Dermis microvascular lymphatic vessel endothelial cell (primary cell): Measurements from ENCODE around the gene NOX4. TPM values are rescaled to one million over a fixed set of nuclear protein-coding genes. Genes with fewer than 3 reads are reported as not detected.

Experiments used
- DNase-seq, 2 donors: peaks; one replicate each; pipeline versions ENCODE4 v3.0.0 to v3.0.0-alpha.2; 2010; ENCODE audit warnings: low read depth in 2 of 2
- total RNA-seq: library from RNA; depleted of rRNA; stranded (reverse); fragments of >200 nt; gene quantifications from 2 replicates; pipeline ENCODE4 v1.2.1, GENCODE V29; 2014

NOX4 gene
- 55.1 and 81.8 TPM in 2 replicates for total RNA-seq

DNA sequence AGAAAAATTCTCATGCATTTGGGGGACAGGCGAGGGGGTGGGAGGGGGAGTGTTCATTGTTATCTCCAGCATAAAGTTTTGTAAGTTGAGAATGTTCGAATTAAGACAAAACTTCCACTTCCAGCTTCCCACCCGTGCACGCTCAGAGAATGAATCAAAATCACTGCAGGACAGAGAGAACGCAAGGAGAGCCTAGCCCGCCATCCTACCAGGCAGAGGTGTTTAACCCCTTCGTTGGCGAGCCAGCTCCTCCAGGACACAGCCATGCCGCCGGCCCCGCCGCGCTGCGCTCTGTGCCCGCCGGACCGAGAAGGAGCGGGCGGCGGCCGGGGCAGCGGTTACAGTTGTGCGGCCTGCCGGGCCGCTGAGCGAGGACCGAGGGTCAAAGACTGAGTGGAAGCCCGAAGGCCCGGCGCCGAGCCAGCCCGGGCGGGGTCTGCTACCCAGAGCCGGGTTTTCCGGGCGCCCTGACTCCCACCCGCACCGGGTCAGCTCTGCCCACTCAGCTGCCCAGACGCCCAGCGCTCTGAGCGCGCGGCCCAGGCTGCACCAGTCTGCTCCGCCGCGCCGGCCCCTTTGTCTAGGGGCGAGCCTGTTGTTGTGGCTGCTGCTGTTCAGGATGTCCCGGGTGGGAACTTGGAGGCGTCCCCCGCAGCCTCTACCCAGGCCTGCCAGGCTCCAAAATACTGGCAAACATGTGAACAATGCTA lies at the start of gene NOX4:
Gene NOX4 (minus strand): TSS at position 395 of the 710 bp plus-strand sequence. CDS start 129 bp downstream, at position 266.
- peak; percentile 56 to 91 for DNase-seq

DNA sequence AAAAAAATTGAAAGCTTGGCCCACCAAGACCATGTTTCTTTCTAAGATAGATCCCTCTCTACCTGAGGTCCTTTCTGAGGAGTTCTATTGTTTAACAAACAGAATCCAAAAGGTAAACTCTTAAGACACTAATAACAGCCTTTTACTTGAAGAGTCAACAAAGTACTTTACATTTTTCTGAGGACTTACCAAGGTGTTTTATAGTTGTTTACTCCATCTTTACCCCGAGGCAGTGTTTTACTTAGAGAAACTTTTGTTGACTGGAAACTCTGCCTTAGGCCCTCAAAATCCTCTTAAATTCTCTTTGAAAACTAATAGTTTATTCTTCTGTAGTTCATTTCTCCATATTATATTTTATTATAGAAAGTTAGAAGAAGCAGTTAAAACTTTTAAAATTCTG lies 49.7 kb upstream of the NOX4 start:
- no peak for DNase-seq

DNA sequence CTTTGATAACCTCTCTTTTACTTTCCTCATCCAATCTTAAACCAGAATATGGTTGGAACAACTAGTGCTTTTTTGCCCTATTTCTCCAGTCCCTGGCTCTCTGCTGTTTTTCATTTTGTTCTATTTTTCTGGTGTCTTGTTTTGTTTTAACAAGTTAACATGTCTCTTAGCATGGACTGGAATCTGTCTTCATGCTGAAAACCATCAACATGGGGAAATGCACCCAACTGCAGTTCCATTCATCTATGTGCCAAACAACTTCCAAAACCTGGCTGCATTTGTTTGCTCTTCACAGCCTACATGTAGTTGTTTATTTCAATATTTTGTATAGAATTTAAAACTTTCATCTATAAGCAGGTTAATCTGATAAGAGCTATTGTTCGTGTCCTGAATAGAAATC lies 46.8 kb upstream of the NOX4 start:
- no peak for DNase-seq

DNA sequence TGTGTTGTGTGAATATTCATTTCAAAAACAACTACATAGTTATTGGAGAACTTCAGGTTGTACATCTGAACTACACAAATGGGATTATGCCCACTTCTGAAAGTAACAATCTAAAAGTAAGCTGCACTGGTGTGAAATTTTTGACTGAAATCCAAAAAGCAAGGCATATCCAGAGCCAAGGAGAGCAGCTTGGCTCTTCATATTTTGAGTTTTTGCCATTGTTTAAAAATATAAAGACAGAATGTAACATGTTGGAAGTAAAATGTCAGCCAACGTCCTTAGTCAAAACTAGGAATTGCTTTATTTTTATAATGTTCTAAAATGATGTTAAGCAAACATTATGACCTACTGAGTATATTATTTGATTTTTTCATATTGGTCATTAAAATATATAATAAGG lies 45.8 kb upstream of the NOX4 start:
- no peak for DNase-seq

DNA sequence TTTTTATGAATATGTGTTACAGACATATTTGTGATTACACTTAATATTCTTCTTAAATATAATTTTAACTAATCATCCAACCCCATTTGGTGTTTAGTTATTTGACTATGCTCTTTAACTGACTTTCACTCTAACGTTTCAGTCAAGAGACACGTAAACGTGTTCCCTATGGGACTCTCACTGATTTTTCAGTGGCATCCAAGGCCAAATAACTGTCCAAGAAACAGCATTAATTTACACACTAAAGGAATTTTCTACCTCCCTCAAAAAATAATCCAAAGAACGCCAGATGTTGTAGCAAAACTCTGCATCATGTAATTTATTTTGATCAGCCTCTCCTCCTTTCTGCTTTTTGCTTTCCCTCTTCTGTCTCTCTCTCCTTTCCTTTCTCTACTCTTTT lies 44.0 kb upstream of the NOX4 start:
- no peak for DNase-seq

DNA sequence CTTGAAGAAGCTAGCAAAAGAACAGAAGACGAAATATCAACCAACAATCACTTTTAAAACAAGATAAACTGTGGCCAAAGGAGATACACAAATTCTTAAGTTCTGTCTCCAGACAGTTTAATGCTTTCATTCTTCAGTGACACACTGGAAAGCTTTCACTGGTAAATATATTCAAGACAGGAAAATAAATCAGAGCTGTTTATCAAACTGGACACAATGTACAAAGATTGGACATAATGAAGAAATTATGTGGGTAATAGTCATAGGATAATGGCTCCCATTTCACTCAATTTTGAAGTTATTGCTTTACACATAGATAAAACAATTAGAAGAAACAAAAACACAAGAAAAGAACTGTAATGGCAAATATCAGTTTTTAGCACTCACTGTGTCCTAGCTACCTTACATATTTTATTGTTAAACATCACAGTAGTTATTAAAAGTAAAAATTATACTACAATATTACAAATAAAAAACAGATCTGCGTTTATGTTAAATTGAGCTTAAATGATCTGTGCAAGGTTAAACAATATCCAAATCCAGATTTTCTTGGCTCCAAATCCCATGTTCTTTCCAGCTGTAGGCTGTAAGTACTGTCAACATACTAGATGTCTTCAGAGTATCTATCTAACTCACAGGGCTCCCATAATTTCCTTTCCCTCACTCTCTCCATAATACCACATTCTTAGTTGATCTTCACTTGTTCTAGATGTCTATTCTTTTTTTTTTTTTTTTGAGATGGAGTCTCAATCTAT lies 38.6 kb upstream of the NOX4 start:
- no peak for DNase-seq

DNA sequence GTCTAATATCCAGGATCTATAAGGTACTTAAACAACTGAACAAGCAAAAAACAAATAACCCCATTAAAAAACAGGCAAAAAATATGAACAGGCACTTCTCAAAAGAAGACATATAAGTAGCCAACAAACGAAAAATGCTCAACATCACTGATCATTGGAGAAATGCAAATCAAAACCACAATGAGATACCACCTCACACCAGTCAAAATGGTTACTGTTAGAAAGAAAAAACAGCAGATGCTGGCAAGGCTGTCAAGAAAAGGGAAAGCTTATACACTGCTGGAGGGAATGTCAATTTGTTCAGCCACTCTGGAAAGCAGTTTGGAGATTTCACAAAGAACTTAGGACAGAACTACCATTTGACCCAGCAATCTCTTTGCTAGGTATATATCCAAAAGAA lies 30.6 kb upstream of the NOX4 start:
- no peak for DNase-seq

DNA sequence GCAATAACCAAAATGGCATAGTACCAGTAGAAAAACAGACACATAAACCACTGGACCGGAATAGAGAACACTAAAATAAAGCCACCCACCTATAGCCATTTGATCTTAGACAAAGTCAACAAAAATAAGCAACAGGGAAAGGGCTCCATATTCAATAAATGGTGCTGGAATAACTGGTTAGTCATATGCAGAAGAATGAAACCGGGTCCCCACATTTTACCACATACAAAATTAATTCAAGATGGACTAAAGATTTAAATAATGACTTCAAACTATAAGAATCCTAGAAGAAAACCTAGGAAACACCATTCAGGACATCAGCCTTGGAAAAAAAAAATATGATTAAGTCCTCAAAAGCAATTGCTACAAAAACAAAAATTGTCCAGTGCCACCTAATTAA lies 30.1 kb upstream of the NOX4 start:
- no peak for DNase-seq

DNA sequence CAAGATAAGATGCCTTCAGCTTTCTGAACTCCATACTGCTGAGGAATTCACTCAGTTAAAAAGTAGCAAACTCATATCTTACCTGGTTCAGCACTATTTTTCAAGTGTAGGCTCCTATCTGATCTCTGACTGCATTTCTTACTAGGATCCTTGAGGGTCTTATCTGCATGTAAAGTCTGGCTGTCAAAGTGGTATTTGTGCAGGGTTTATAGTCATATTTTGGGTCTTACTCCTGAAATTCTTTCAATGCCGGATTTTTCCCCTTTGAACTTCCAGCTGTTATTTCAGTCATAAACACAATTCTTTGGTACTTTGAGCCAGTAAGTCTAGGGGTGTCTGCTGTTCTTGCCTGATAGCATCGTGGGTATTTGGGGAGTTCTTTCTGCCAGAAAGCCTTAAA lies 25.3 kb upstream of the NOX4 start:
- no peak for DNase-seq

DNA sequence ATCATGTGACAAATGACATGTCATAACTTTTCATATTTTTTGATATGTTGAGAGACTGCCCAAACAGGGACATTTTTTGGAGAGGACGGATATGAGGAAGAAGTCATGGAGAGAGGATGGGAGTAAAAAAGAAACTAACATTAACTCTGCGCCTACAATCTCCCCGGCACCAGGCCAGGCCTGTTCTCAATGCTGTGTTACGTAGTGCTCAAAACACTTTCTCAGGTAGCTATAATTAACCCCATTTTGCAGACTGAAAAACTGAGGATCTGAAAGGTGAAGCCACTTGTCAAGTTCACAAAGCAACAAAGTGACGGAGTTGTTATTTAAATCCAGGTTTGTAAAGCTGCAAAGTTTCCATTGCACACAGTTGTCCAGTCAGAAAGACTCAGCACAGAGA lies 17.4 kb upstream of the NOX4 start:
- no peak for DNase-seq

DNA sequence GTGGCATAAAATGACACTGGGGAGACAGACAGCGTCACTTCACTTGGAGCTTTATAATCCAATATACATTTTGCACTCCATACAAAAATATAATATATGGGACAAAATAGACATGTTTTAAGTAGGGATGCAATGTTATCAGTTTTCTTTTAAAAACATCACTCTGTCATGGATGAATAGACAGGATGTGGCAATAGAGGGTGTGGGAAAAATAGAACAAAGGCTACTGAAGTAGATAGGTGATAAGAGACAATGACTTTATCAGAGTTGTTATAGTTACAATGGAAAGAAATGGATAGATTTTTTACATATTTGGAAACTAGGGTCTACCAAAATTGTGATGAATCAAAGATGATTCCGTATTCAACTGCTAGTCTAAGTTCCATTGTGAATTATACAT lies 13.1 kb upstream of the NOX4 start:
- DNase-seq, result peak; percentile 25 to 55

DNA sequence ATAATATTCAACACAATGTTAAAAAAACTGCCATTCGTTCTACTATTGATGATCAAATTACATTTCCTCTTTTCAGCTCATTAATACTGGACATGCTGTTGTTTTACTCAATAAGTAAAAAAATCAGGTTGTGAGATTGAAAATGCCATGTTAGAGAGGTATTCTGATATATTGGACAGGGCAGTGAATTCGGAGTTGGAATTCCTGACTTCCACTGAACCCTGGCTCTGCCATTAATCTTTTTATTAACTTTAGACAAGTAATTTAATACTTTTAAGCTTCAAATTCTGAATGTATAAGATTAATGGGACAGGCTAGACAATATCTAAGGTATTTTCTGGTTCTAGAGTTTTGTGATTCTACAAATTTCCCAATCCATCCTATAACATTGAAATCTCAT lies 12.2 kb upstream of the NOX4 start:
- DNase-seq, result no peak

DNA sequence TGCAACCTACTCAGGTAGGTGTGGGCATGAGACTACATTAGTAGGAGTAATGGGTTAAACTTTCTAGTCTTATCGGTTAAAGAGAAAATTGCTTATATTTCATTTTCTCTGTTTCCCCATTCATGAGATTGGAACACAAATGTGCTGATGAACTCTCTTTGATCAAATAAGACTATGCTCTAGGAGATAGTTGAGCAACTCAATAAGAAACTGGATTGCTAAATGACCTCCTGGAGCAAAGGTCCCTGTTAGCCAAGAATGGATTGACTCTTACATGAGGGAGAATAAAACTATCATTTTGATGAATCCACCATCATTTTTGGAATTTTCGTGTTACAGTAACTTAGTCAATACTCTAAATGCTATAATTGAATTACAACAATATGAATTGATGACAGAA lies 11.1 kb upstream of the NOX4 start:
- no peak for DNase-seq

DNA sequence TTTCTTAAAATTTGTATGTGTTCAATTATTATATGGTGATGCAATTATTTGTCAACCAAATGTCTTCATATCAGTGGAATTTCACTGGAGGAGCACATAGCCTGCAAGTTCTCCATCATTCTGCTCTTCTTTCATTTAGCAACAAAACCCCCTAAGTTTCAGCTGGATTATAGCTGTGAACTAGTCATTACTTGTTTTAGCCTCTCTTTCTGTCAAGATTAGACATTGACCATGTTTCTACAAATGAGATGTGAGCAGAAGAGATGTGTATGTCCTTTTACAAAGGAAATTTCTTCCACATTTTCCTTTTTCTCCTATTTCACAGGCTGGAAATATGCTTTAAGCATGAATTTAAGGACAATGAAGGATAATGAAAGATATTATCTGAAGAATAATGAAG lies 9.2 kb upstream of the NOX4 start:
- DNase-seq, result no peak

DNA sequence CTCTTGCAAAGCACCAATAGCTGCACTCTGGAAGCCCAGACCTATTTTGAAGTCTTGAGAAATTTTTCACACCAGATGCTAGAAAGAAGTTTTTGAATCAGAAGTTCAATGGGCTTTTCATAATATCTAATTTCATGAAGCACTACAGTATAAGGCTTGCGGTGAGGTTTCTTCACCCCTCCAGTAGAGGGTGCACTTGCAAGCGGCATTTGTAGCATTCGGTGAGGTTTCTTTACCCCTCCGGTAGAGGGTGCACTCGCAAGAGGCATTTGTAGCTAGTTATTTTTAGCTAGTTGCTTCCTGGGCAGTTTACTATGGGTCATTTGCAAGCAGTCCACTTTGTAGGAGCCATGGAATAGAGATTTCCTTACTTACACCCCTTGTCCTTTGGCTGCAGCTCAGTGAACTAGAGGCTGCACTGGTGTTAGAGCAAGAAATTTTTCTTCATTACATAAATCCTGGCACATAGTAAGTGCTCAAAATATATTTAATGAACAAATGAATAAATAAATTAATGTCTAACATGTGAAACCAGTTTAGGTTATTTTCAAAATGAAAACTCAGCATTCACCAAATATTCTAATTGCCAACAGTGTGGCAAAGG lies 7.8 kb upstream of the NOX4 start:
- no peak for DNase-seq

DNA sequence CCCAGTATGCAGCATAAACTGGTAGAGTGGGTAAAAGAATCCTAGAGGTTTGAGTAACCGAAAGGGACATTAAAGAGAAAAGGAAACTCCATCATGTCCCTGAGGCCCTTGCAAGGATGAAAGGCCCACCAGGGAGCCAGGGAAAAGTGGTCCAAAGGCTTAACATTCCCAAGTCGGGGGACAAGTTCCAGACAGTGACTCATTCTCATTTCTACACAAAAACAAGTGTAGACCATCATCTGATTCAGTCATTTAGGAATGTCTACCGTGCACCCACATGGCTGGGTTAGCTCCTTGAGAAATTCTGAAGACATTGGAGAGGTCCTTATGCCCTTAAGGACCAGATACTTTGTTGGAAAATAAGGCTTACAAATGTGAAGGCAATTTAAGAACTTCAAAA lies 4.8 kb upstream of the NOX4 start:
- peak in 1 of 2 donors; percentile 68 for DNase-seq

DNA sequence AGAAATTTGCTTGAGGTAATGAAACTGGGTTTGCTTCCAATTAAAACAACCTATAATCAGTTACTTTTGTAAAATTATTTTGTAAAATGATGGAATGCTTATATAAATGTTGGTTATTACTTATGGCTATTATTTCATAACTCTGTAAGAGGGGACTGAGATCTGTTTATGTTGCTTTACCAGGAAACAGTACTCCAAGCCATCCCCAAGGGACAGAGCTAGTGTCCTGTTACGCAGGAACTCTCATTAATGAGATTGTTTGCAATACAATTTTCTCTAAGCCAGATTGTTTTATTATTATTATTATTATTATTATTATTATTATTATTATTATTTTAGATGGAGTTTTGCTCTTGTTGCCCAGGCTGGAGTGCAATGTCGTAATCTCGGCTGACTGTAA lies 2.3 kb upstream of the NOX4 start:
- no peak for DNase-seq

DNA sequence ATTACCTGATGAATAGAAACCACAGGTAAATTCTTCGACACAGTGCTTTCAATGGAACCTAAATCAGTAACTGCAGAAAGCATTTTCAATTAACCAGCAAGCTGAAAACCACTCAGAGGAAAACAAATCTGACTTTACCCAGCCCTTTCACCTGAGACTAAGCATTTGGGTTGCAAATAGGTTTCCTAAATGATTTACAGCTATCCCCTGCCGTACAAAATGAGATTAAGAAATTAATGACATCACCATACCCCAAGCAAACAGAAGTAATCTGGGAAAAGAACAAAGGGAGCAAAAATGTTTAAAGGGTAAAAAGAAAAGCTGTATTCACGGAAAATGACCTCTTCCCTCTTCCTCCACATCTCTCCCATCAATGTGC lies 584 bp downstream of the NOX4 start:
- DNase-seq, result no peak

DNA sequence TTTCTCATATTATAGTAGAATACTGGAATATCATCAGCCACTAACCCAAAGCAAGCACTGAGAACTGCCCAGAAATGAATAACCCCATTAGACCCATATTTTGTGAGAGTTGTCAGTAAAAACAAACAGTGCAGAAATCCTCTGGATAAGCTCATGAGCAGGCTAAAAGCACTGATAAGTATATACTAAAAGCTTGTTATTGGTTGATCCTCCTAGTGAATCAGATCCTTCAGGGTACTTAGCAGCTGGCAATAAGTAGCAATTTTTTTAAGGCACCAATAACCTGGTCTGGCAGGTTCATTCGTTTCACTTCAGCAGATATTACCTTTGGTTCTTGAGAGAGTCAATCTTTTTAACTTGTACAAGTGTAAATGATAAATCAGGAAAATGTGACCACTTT lies 1.2 kb downstream of the NOX4 start:
- DNase-seq, result peak in 1 of 2 donors; percentile 40

DNA sequence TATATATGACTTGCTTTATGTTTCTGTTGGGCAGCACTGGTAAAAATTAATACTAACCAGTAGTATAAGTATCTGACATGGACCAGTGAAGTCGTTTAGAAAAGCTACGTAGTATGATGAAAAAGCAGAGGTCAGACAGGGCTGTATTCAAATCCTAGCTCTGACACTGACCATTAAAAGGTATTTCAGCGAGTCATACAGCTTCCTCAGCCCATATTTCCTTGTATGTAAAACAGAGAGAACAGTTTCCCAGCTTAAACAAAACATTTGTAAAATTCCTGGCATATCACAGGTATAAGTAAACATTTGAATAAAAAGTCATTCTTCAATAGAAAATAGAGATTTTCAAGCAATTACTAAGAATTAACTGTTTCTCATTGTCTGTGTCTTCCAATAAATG lies 4.2 kb downstream of the NOX4 start:
- DNase-seq, result peak; percentile 36 to 37

DNA sequence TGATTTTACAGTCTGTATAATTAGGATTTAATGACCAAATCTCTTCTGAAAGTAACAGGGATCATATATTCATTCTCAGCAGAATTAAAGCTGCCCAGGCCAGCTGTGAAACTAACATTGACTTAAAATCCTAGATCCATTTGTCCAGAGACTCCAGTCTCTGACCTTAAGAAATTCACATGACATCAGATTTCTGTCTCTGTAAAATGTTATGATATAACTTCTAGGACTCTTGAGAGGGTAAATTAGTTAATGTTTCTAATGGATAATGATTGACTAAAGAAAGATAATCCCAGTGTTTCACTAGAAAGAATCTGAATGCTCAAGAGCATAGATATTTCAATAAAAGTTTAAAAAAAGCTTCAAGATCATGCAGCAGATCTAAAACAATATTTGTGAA lies 6.3 kb downstream of the NOX4 start:
- no peak for DNase-seq

DNA sequence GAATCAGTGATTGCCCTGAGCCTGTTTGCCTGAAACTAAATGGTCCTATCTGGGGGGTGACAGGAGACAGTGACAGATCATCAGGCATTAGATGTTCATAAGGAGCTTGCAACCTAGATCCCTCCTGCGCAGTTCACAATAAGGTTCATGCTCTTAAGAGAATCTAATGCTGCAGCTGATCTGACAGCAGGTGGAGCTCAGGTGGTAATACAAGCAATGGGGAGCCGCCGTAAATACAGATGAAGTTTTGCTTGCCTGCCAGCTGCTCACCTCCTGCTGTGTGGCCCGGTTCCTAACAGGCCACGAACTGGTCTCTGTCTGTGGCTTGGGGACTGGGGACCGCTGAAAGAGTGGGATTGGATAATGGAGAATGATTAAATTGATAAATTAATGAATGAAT lies 14.0 kb downstream of the NOX4 start:
- no peak for DNase-seq

DNA sequence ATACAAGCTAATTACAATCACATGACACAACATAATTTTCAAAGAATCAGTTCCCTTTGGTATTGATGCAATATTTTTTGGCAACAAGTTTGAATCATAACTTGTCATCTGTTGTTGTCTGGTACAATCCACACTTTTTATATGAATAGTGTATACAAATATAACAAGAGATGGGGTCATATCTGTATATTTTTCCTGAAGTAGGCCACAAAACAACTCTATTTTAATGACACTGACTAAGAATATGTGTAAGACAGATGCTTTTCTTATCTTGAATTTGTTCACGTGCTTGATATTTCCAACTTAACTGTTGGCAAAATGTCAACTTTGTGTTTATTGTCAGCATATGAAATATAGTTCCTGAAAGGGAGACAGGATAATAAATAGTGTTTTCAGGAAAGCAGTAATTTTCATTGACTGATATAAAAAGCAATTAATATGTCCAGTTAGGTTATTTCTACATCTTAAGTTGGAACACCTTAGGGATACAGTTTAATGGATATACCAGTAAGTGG lies 27.9 kb downstream of the NOX4 start:
- DNase-seq, result peak in 1 of 2 donors; percentile 68
